ENCODE measurements around the gene GPD1L. TPM values are rescaled to one million over a fixed set of nuclear protein-coding genes. Genes with fewer than 3 reads are reported as not detected.

The GPD1L gene
- total and polyA plus RNA-seq, 2 of the 13 experiments (the other 11 are each of a cell fraction or from before 2014, with no cell fraction given) = 4.9 to 13.7 TPM

DNA sequence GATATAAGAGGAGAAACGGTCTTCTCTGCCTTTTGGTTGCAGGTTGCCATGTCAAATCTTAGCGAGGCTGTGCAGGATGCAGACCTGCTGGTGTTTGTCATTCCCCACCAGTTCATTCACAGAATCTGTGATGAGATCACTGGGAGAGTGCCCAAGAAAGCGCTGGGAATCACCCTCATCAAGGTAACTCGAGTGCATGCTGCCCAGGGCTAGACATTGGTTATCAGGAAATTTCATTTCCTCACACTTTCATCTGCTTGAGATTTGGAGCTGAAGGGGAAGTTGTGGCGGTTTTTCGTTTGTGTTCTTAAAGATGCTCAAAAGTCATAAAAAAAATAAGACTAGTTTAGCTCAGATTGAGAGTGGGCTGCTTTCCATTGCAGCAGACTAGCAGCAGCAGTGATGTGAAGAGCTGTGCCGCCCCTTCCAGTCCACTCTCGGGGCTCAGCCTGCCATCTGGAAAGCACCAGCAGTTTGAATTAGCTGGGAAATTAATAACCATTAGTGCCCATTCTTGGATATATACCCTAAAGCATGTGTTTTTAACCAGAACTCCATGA is 32.2 kb downstream of the GPD1L start (continued):
- TF ChIP-seq, protein P1, sequence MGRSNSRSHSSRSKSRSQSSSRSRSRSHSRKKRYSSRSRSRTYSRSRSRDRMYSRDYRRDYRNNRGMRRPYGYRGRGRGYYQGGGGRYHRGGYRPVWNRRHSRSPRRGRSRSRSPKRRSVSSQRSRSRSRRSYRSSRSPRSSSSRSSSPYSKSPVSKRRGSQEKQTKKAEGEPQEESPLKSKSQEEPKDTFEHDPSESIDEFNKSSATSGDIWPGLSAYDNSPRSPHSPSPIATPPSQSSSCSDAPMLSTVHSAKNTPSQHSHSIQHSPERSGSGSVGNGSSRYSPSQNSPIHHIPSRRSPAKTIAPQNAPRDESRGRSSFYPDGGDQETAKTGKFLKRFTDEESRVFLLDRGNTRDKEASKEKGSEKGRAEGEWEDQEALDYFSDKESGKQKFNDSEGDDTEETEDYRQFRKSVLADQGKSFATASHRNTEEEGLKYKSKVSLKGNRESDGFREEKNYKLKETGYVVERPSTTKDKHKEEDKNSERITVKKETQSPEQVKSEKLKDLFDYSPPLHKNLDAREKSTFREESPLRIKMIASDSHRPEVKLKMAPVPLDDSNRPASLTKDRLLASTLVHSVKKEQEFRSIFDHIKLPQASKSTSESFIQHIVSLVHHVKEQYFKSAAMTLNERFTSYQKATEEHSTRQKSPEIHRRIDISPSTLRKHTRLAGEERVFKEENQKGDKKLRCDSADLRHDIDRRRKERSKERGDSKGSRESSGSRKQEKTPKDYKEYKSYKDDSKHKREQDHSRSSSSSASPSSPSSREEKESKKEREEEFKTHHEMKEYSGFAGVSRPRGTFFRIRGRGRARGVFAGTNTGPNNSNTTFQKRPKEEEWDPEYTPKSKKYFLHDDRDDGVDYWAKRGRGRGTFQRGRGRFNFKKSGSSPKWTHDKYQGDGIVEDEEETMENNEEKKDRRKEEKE (IDR thresholded peaks at IDR 0.05) = no peak
- TF ChIP-seq ZNF788 (CRISPR knock-in tag; IDR thresholded peaks at IDR 0.05; ENCODE audit: borderline replicate concordance) (no peak), SMC3 (IDR thresholded peaks at IDR 0.05; ENCODE audit: low read length) (no peak)

DNA sequence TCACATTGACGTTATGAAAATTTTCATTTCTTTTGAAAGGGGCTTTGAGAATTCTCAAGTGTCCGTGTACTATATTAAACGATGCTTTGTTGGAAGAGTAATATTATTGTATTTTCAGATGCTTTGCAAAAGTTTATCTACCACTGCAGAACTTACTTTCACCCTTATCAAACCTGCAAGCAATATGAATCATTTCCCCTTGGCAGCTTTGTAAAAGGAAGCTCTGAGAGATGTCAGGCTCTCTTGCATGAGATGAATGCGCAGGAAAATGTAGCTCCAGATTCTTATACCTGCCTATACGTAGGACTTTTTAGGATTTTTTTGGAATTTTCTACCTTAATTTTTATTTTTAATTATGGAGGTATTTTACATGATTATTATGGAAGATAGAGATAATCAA is 34.5 kb downstream of the GPD1L start:
- 87% methylated on average over 5 of the region's 5 CpGs for WGBS (ENCODE audit: low lambda C conversion rate)
- CTCF ChIA-PET (ENCODE audit: low intra/inter-chr PET ratio, low total read pairs) = no interaction called here
- Histone ChIP-seq H3K9me3 (ENCODE audit: low read length) (no peaks in the 10 kb centered on the region), H3K79me2 (ENCODE audit: insufficient read depth, low read length) (no peaks in the 10 kb centered on the region), H3K4me2 (ENCODE audit: low read depth, low read length) (no peak overlapping the region), H3K4me3 (replicated peaks in 1 of 3; ENCODE audit: insufficient read depth in 1 of 3, low read depth in 2 of 3, low read length in 3 of 3) (no peak overlapping the region), H3K36me3 (replicated peaks in 1 of 2; ENCODE audit: control insufficient read depth in 1 of 2, insufficient read depth in 2 of 2, low read length in 2 of 2) (no peaks in the 10 kb centered on the region), H3K9ac (ENCODE audit: insufficient read depth, low read depth, low read length) (no peak overlapping the region), H3K27me3 (ENCODE audit: control insufficient read depth in 1 of 2, insufficient read depth in 2 of 2, low read length in 2 of 2) (no peaks in the 10 kb centered on the region), H3K27ac (ENCODE audit: extremely low read length, insufficient read depth, low read length) (no peak overlapping the region), H3K4me1 (ENCODE audit: insufficient read depth, low read length) (peaks cover 27% of the 10 kb centered on the region), H2AFZ (ENCODE audit: low read length) (no peak overlapping the region), H4K20me1 (ENCODE audit: insufficient read depth, low read length) (no peaks in the 10 kb centered on the region)
- intact Hi-C loops (cut with micrococcal nuclease; ENCODE audit: unreplicated experiment) = loop anchor here (5.0 kb wide), 1 partner anchor 34 kb away; the partner anchor contains the start of gene GPD1L
- no peak for FAIRE-seq
- BruUV-seq (replicated peaks) = no TSS peak
- no peak for DNase-seq (ENCODE audit: low spot score)
- in situ Hi-C loops (cut with HindIII; ENCODE audit: extremely low pct_ligation_motif_present, low pct_unique_long_range_greater_than_20kb) = loop anchor here (5.0 kb wide), 1 partner anchor 124 kb away; no protein-coding TSS in a partner anchor
- TF ChIP-seq ZNF660 (CRISPR knock-in tag; IDR thresholded peaks at IDR 0.05; ENCODE audit: borderline replicate concordance, low read depth) (no peak), BHLHE40 (IDR thresholded peaks at IDR 0.05; ENCODE audit: low read length) (no peak)
- POLR2A ChIA-PET = no interaction called here
- no peak for ATAC-seq
